Ovary (tissue), 9 donors: ENCODE measurements around the gene PARS2. TPM values are rescaled to one million over a fixed set of nuclear protein-coding genes. Genes with fewer than 3 reads are reported as not detected.
"Not testable (repeated sequence)": the region's sequence is repeated elsewhere in the genome, so short reads cannot be mapped to it uniquely, and the experiment has no call there.

Experiments
- DNase-seq, 5 donors: peaks; one replicate each; pipeline ENCODE4 v3.0.0-alpha.2; 2019 to 2020
- H3K27ac ChIP-seq, 2 donors: fragments of 200-600 bp; one replicate each; pipeline versions ENCODE4 v1.5.1 to v1.8.0; 2019 to 2022
- H3K27me3 ChIP-seq: fragments of 200-600 bp; one replicate; pipeline ENCODE4 v1.8.0; 2022
- H3K36me3 ChIP-seq: fragments of 200-600 bp; sonication (generic); one replicate; pipeline ENCODE4 v1.5.1; 2019
- H3K4me1 ChIP-seq: one replicate; pipeline ENCODE4 v1.8.1; 2013; ENCODE audit warnings: mild to moderate bottlenecking, moderate library complexity; ENCODE audit not compliant: insufficient read depth
- H3K4me3 ChIP-seq: fragments of 200-600 bp; sonication (generic); one replicate; pipeline ENCODE4 v1.5.1; 2017
- H3K9me3 ChIP-seq, 2 donors: fragments of 200-600 bp in 1 of 2; sonication (generic) in 1 of 2; one replicate each; pipeline versions ENCODE4 v1.5.1 to v1.8.1; 2013 to 2019; ENCODE audit warnings: mild to moderate bottlenecking in 1 of 2, moderate library complexity in 1 of 2
- CTCF ChIP-seq, 3 donors: fragments of 450-650 bp in 2 of 3; fragments of 200-600 bp in 1 of 3; IDR thresholded peaks; one replicate each; pipeline versions ENCODE4 v1.5.1 to v1.8.0; 2016 to 2022; ENCODE audit warnings: antibody characterized with exemption in 3 of 3, mild to moderate bottlenecking in 1 of 3
- EP300 ChIP-seq: sonication (generic); formaldehyde crosslinking; IDR thresholded peaks from one replicate; pipeline ENCODE4 v1.6.1; 2017; ENCODE audit warnings: antibody characterized with exemption
- POLR2A ChIP-seq: fragments of 450-650 bp; IDR thresholded peaks from one replicate; pipeline ENCODE4 v1.6.1; 2017; ENCODE audit warnings: antibody characterized with exemption, mild to moderate bottlenecking, moderate library complexity
- WGBS, 3 donors: extraction: QIAGEN DNeasy Blood & Tissue Kit in 1 of 3; methylation state at CpG; one replicate each; pipeline versions ENCODE4 v1.1.5 to v1.1.7; 2013 to 2017; 5-methylcytosine and 5-hydroxymethylcytosine counted together
- intact Hi-C, 4 donors: fragments of 100-400 bp; cut with DNase I; formaldehyde crosslinking; loops; one replicate each; pipeline versions ENCODE4 v1.11.0 to v1.15.1; 2022 to 2023
- polyA plus RNA-seq, 2 donors: library from polyadenylated mRNA; stranded (reverse); fragments of 200-250 nt in 1 of 2; fragments of 350-450 nt in 1 of 2; fragmentation: Illumina TruSeq in 1 of 2; extraction: RNeasy Lipid Tissue Mini Kit (QIAGEN cat#74804) in 1 of 2; gene quantifications; one replicate each; pipeline ENCODE4 v1.2.3, GENCODE V29; 2013 to 2014
- total RNA-seq, 7 donors: library from RNA; depleted of rRNA in 2 of 7; stranded (reverse); fragments of >200 nt in 2 of 7; fragmentation: NEBNext Ultra II Directional in 3 of 7; extraction: Animal tissue kit (Norgen Biotek cat#: 25700) in 3 of 7; gene quantifications; one replicate each; pipeline versions ENCODE4 v1.1.0 to v1.2.4, GENCODE V29; 2016 to 2023
- donor health status: DM: no; HTN: no; CAD: no; lungs with moderate emphysema.
- donor health status: DM: no; HTN: no; CAD: no.
- donor health status: Bipolar disorder and iron deficiency.
- donor health status: DM: yes; HTN: yes; CAD: no.
- donor health status: DM: no; HTN: no; CAD: no.
- donor health status: DM: yes; HTN: yes; CAD: no.

The PARS2 gene
- total and polyA plus RNA-seq, 9 donors = 3.2 to 9.6 (median 6.4) TPM

DNA sequence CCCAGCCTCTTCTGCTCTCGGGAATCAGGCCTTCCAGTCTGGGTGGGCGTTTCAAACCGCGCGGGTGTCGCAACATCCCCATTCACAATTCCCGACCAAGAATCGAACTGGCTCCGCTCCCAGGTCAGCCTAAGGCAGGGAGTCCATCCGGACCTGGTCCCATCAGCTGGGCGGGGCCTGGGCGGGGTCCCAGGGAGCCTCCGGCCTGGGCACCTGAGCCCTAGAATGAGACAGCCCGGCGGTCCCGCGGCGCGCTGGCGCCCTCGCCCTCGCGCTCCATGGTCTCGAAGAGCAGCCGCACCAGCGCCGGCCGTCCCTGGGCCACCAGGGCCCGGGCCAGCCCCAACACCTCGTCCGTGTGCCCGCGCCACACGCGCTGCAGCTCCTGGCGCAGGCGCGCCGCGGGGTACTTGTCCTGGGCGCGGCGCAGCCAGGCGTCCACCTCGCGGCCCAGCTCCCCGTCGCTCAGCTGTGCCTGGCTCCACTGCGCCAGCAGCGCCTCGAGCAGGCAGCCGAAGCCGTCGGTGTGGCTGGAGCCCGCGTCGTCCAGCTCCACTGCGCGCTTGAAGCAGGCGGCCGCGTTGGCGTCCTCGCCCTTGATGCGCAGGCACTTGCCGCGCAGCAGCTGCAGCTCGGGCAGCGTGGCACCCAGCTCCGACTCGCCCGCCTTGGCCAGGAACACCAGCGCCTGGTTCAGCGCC, 16.9 kb upstream of the PARS2 start:
- no peaks in the 10 kb centered on the region for H3K27me3 ChIP-seq
- TF ChIP-seq CTCF (IDR thresholded peaks at IDR 0.05) (no peak), POLR2A (no peak), EP300 (no peak)
- 13 to 22% (median 14%) methylated on average over 59 to 74 of the region's 74 CpGs for WGBS, 3 donors
- no peak overlapping the region for H3K4me3 ChIP-seq
- intact Hi-C loops = no loop called here
- H3K4me1 ChIP-seq = no peaks in the 10 kb centered on the region
- no peaks in the 10 kb centered on the region for H3K36me3 ChIP-seq
- no peak overlapping the region for H3K27ac ChIP-seq
- DNase-seq = no peak
- H3K9me3 ChIP-seq = no peaks in the 10 kb centered on the region

- H3K36me3 ChIP-seq = no peaks in the 10 kb centered on the region
- H3K4me3 ChIP-seq = no peak overlapping the region
- TF ChIP-seq POLR2A (no peak), EP300 (no peak), CTCF (IDR thresholded peaks at IDR 0.05) (no peak)
- H3K4me1 ChIP-seq = no peaks in the 10 kb centered on the region
- H3K27ac ChIP-seq = no peak overlapping the region
- no peaks in the 10 kb centered on the region for H3K27me3 ChIP-seq
- WGBS, 3 donors = 67 to 87% (median 80%) methylated on average over 4 of the region's 4 CpGs
- DNase-seq = no peak
- no peaks in the 10 kb centered on the region for H3K9me3 ChIP-seq
- intact Hi-C loops = no loop called here
Measured at GRCh38 chr1:54777431-54777830, 13.1 kb upstream of the PARS2 start.

- Histone ChIP-seq H3K9me3 (no peaks in the 10 kb centered on the region), H3K27ac (no peak overlapping the region), H3K4me1 (no peaks in the 10 kb centered on the region), H3K4me3 (no peak overlapping the region), H3K27me3 (no peaks in the 10 kb centered on the region), H3K36me3 (no peaks in the 10 kb centered on the region)
- intact Hi-C loops = no loop called here
- TF ChIP-seq EP300 (no peak), CTCF (IDR thresholded peaks at IDR 0.05) (no peak), POLR2A (no peak)
- DNase-seq = no peak
- WGBS, 3 donors = 67 to 80% (median 80%) methylated on average over 4 of the region's 4 CpGs
Measured at GRCh38 chr1:54777011-54777410, 12.7 kb upstream of the PARS2 start.

- H3K4me1 ChIP-seq, H3K27ac ChIP-seq, H3K36me3 ChIP-seq, intact Hi-C loops, DNase-seq, H3K27me3 ChIP-seq, H3K4me3 ChIP-seq, H3K9me3 ChIP-seq: not testable (repeated sequence)
- WGBS, 3 donors = 52 to 56% (median 55%) methylated on average over 16 of the region's 16 CpGs
Measured at GRCh38 chr1:54775828-54776721, 11.8 kb upstream of the PARS2 start.
